Esophagus (tissue), 2 donors: ENCODE measurements around the gene CUX1. TPM values are rescaled to one million over a fixed set of nuclear protein-coding genes. Genes with fewer than 3 reads are reported as not detected.
"Not testable (repeated sequence)": the region's sequence is repeated elsewhere in the genome, so short reads cannot be mapped to it uniquely, and the experiment has no call there.

Source experiments
- H3K27ac ChIP-seq, 2 donors: one replicate each; pipeline ENCODE4 v1.5.1; 2013; ENCODE audit warnings: low read depth in 2 of 2, mild to moderate bottlenecking in 2 of 2, inconsistent platforms in 1 of 2, low read length in 1 of 2, moderate library complexity in 1 of 2
- H3K27me3 ChIP-seq, 2 donors: one replicate each; pipeline ENCODE4 v1.6.1; 2013; ENCODE audit warnings: low read length in 2 of 2, control low read depth in 1 of 2, mild to moderate bottlenecking in 1 of 2; ENCODE audit not compliant: insufficient read depth in 2 of 2, control insufficient read depth in 1 of 2
- H3K36me3 ChIP-seq, 2 donors: one replicate each; pipeline ENCODE4 v1.6.1; 2013; ENCODE audit warnings: low read length in 1 of 2; ENCODE audit not compliant: control insufficient read depth in 2 of 2, insufficient read depth in 2 of 2
- H3K4me1 ChIP-seq, 2 donors: one replicate each; pipeline ENCODE4 v1.6.1; 2013; ENCODE audit warnings: low read length in 1 of 2; ENCODE audit not compliant: control insufficient read depth in 2 of 2, insufficient read depth in 2 of 2
- H3K4me3 ChIP-seq, 2 donors: one replicate each; pipeline ENCODE4 v1.5.1; 2013; ENCODE audit warnings: low read length in 2 of 2, mild to moderate bottlenecking in 2 of 2, low read depth in 1 of 2, moderate library complexity in 1 of 2
- H3K9me3 ChIP-seq, 2 donors: one replicate each; pipeline ENCODE4 v1.6.1; 2013; ENCODE audit warnings: mild to moderate bottlenecking in 2 of 2, low read depth in 1 of 2, low read length in 1 of 2, moderate library complexity in 1 of 2; ENCODE audit not compliant: control insufficient read depth in 2 of 2, insufficient read depth in 1 of 2
- WGBS, 2 donors: extraction: QIAGEN DNeasy Blood & Tissue Kit; methylation state at CpG; one replicate each; pipeline ENCODE4 v1.1.7; 2013; 5-methylcytosine and 5-hydroxymethylcytosine counted together
- polyA plus RNA-seq, 2 donors: library from polyadenylated mRNA; stranded (reverse); fragments of 200-250 nt; gene quantifications; one replicate each; pipeline ENCODE4 v1.2.3, GENCODE V29; 2013
- donor health status: healthy with polysubstance abuse.
- donor health status: Bipolar disorder and iron deficiency.

CUX1 gene
- polyA plus RNA-seq, 2 donors: 19.6 to 21.7 TPM

- Histone ChIP-seq H3K9me3 (no peaks in the 10 kb centered on the region), H3K4me3 (no peak overlapping the region), H3K36me3 (no peaks in the 10 kb centered on the region), H3K27ac (no peak overlapping the region), H3K4me1 (peaks cover 0 to 5% of the 10 kb centered on the region in 2 donors), H3K27me3 (no peaks in the 10 kb centered on the region)
- WGBS, 2 donors: 77 to 79% methylated on average over 11 of the region's 11 CpGs
Measured at GRCh38 chr7:101823096-101823495, 5.7 kb downstream of the CUX1 start.

GRCh38 chr7:101823596-101823995 is 6.2 kb downstream of the CUX1 start:
- H3K4me1 ChIP-seq: peaks cover 0 to 5% of the 10 kb centered on the region in 2 donors
- H3K27ac ChIP-seq: no peak overlapping the region
- H3K9me3 ChIP-seq: no peaks in the 10 kb centered on the region
- H3K4me3 ChIP-seq: no peak overlapping the region
- WGBS, 2 donors: 60 to 61% methylated on average over 5 of the region's 5 CpGs
- no peaks in the 10 kb centered on the region for H3K27me3 ChIP-seq
- H3K36me3 ChIP-seq: no peaks in the 10 kb centered on the region

DNA sequence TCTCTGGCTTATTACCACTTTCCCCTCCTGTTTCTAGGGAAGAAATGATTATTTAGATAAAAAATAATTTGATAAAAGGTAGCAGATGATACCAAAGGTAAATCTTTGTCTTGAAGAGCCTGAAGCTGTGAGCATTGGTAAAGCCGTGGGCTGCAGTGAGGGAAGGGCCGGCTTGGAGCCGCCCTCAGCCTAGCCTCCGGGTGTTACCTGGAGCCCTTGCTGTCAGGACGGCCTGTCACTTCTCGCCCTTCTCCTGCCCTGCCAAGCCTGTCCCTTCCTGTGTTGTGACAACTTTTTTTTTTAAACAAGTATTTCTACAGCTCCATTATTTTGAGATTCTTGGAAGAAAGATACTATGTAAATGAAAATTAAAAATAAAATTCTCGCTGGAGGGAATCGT is 7.0 kb downstream of the CUX1 start:
- H3K4me3 ChIP-seq: no peak overlapping the region
- H3K9me3 ChIP-seq: no peaks in the 10 kb centered on the region
- WGBS, 2 donors: 81 to 82% methylated on average over 8 of the region's 8 CpGs
- H3K36me3 ChIP-seq: no peaks in the 10 kb centered on the region
- H3K27ac ChIP-seq: no peak overlapping the region
- H3K27me3 ChIP-seq: no peaks in the 10 kb centered on the region
- H3K4me1 ChIP-seq: peaks cover 0 to 5% of the 10 kb centered on the region in 2 donors

- H3K4me3 ChIP-seq: no peak overlapping the region
- no peaks in the 10 kb centered on the region for H3K36me3 ChIP-seq
- no peak overlapping the region for H3K27ac ChIP-seq
- WGBS, 2 donors: 90% methylated on average over 15 of the region's 15 CpGs
- no peaks in the 10 kb centered on the region for H3K9me3 ChIP-seq
- H3K4me1 ChIP-seq: peaks cover 0 to 5% of the 10 kb centered on the region in 2 donors
- H3K27me3 ChIP-seq: no peaks in the 10 kb centered on the region
Measured at GRCh38 chr7:101826081-101826835, 8.8 kb downstream of the CUX1 start.

DNA sequence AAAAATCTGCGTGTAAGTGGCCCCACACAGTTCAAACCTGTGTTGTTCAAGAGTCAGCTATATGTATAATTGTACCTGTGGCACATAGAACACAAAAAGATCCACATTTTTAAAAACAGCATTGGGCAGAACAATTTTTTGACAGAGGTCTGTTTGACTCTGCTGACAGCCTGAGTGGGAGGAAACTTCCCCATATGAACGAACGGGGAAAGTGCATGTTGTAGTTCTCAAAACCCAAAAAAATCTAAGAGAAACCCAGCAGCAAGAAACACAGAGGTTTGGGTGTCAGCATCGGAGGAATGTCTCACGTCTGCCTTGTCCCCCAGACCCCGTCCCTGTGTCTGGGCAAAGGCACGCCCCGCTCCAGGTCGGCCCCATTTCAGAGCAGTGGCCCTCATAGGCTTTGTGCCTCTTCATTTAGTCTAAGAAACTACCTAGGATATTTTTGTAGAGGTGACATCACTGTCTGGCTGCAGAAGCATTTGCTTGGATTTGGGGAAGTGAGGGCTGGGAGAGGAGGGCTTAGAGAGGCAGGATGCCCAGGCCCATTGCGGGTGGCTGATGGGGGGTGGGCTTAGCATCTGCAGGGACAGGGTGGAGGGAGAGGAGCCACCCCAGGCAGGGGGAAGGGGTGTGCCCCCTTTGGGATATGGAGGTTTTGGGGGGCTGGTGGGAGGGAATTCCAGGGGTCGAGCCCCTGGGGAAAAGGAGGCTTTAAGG is 11.0 kb downstream of the CUX1 start:
- H3K4me3 ChIP-seq: no peak overlapping the region
- no peaks in the 10 kb centered on the region for H3K36me3 ChIP-seq
- no peak overlapping the region for H3K27ac ChIP-seq
- H3K9me3 ChIP-seq: no peaks in the 10 kb centered on the region
- H3K4me1 ChIP-seq: peaks cover 9 to 10% of the 10 kb centered on the region in 2 donors
- H3K27me3 ChIP-seq: no peaks in the 10 kb centered on the region
- 89 to 91% methylated on average over 11 of the region's 11 CpGs for WGBS, 2 donors

- no peaks in the 10 kb centered on the region for H3K27me3 ChIP-seq
- no peaks in the 10 kb centered on the region for H3K9me3 ChIP-seq
- H3K27ac ChIP-seq: no peak overlapping the region
- 94 to 96% methylated on average over 14 of the region's 14 CpGs for whole genome bisulfite sequencing, 2 donors
- no peak overlapping the region for H3K4me3 ChIP-seq
- peaks cover 9 to 11% of the 10 kb centered on the region in 2 donors for H3K4me1 ChIP-seq
- H3K36me3 ChIP-seq: no peaks in the 10 kb centered on the region
Measured at GRCh38 chr7:101829374-101829773, 11.9 kb downstream of the CUX1 start.

- Histone ChIP-seq H3K27ac (no peak overlapping the region), H3K36me3 (no peaks in the 10 kb centered on the region), H3K9me3 (no peaks in the 10 kb centered on the region), H3K4me3 (no peak overlapping the region), H3K27me3 (no peaks in the 10 kb centered on the region), H3K4me1 (peaks cover 9 to 11% of the 10 kb centered on the region in 2 donors)
- 97% methylated on average over 8 of the region's 8 CpGs for WGBS, 2 donors
Measured at GRCh38 chr7:101829821-101830220, 12.4 kb downstream of the CUX1 start.

GRCh38 chr7:101831396-101831795 is 14.0 kb downstream of the CUX1 start:
- 90 to 94% methylated on average over 10 of the region's 10 CpGs for WGBS, 2 donors
- H3K27me3 ChIP-seq, H3K36me3 ChIP-seq, H3K27ac ChIP-seq, H3K4me3 ChIP-seq, H3K9me3 ChIP-seq: not testable (repeated sequence)
- peaks cover 6 to 11% of the 10 kb centered on the region in 2 donors for H3K4me1 ChIP-seq

- Histone ChIP-seq H3K36me3 (no peaks in the 10 kb centered on the region), H3K9me3 (peaks cover 0 to 2% of the 10 kb centered on the region in 2 donors), H3K4me3 (no peak overlapping the region), H3K27me3 (no peaks in the 10 kb centered on the region), H3K27ac (peak overlapping the region in 1 of 2 donors; percentile 65), H3K4me1 (peaks cover 6 to 15% of the 10 kb centered on the region in 2 donors)
- WGBS, 2 donors: 52 to 69% methylated on average over 14 of the region's 14 CpGs
Measured at GRCh38 chr7:101832205-101832631, 14.8 kb downstream of the CUX1 start.
